ENCODE results near the gene ACOT9. TPM values are rescaled to one million over a fixed set of nuclear protein-coding genes. Genes with fewer than 3 reads are reported as not detected.

Gene ACOT9
- total RNA-seq, 4 donors from 2014 or later = 48.7 to 70.7 (median 57.7) TPM

- WGBS, 2 donors (ENCODE audit: low coverage in 1 of 2) = 80 to 88% methylated on average over 1 of the region's 1 CpG
- ATAC-seq = no peak
- TF ChIP-seq, protein P1, sequence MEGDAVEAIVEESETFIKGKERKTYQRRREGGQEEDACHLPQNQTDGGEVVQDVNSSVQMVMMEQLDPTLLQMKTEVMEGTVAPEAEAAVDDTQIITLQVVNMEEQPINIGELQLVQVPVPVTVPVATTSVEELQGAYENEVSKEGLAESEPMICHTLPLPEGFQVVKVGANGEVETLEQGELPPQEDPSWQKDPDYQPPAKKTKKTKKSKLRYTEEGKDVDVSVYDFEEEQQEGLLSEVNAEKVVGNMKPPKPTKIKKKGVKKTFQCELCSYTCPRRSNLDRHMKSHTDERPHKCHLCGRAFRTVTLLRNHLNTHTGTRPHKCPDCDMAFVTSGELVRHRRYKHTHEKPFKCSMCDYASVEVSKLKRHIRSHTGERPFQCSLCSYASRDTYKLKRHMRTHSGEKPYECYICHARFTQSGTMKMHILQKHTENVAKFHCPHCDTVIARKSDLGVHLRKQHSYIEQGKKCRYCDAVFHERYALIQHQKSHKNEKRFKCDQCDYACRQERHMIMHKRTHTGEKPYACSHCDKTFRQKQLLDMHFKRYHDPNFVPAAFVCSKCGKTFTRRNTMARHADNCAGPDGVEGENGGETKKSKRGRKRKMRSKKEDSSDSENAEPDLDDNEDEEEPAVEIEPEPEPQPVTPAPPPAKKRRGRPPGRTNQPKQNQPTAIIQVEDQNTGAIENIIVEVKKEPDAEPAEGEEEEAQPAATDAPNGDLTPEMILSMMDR (IDR thresholded peaks at IDR 0.05) = no peak
- TF ChIP-seq EP300 (IDR thresholded peaks at IDR 0.05) = no peak
- TF ChIP-seq POLR2AphosphoS5 (IDR thresholded peaks at IDR 0.05) = no peak
- no peak for TF ChIP-seq POLR2A (IDR thresholded peaks at IDR 0.05)
These were observed 72.5 kb downstream of the ACOT9 start for GRCh38 chrX:23670528-23670927.

DNA sequence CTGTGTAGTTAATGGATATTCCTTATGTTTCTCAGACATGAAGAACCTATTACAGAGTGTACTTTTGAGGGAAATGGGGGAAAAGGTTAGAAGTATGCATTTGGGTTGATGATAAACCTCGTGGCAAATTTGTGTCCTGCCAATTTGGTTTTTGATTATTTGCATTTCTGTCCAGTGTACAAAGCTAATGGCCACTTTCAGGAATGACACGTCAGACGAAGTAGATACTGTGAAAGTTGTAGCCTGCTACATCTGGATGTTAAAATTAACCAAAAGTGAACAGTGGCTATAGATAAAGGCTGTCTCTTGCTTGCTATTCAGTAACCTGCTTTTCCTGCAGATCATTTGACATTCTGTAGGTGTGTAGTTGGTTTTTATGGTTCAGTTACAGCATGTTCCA, 74.7 kb downstream of the ACOT9 start:
- Histone ChIP-seq H3K9me3 (no peaks in the 10 kb centered on the region), H3K27ac (peak overlapping the region in 3 of 4 donors; percentile 81 to 88 (median 81)), H3K4me1 (peaks cover 0 to 23% (median 0%) of the 10 kb centered on the region in 3 donors), H3K36me3 (peaks cover 0 to 7% of the 10 kb centered on the region in 2 donors), H3K27me3 (no peaks in the 10 kb centered on the region), H3K4me3 (peak overlapping the region; percentile 66 to 67)
- 0 to 37% methylated on average over 3 of the region's 3 CpGs for WGBS, 2 donors (ENCODE audit: low coverage in 1 of 2)
- ATAC-seq = no peak
- TF ChIP-seq EP300 (IDR thresholded peaks at IDR 0.05) (no peak), POLR2AphosphoS5 (IDR thresholded peaks at IDR 0.05) (no peak), POLR2A (IDR thresholded peaks at IDR 0.05) (no peak)
- TF ChIP-seq, protein P1 (IDR thresholded peaks at IDR 0.05) = no peak

More at GRCh38 chrX:23670528-23670927, 72.5 kb downstream of the ACOT9 start:
- Histone ChIP-seq H3K27me3 (no peaks in the 10 kb centered on the region), H3K4me3 (no peak overlapping the region), H3K36me3 (peaks cover 0 to 8% of the 10 kb centered on the region in 2 donors), H3K27ac (no peak overlapping the region), H3K4me1 (peaks cover 0 to 23% (median 0%) of the 10 kb centered on the region in 3 donors), H3K9me3 (no peaks in the 10 kb centered on the region)

DNA sequence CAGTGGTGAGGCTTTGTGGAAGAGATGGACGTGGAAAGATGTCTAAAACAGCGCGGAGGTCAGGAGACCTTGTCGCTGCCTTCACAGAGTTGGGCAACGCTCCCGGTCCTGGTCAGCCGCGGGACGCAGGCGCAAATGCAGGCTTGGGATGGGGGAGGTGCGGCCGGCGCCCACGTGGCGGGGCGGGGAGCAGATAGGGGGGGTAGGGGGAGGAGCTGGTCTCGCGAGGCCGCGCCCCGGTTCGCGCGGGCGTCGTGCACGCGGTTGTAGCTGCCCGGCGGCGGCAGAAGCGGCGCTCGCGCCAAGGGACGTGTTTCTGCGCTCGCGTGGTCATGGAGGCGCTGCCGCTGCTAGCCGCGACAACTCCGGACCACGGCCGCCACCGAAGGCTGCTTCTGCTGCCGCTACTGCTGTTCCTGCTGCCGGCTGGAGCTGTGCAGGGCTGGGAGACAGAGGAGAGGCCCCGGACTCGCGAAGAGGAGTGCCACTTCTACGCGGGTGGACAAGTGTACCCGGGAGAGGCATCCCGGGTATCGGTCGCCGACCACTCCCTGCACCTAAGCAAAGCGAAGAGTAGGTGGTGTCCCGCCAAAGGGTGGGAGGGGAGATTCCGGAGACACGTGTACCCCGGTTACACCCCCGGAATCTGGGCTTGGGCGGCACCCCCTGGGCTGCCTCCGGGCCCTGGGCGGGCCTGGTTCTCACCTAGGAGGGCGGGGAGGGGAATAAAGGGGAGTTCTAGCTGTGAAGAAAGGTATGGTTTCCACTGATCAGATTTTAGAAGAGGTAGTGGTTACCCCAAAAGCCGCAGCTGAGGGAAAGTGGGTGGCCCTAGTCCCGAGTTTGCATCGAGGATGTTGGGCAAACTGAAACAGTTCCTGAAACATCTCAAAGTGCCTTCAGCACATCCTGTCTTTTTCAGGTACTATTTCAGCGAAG, 75.6 kb downstream of the ACOT9 start, which contains the start of gene PRDX4:
Gene PRDX4 (plus strand): TSS at position 255 of the 939 bp plus-strand sequence. CDS start 78 bp downstream, at position 333.
- TF ChIP-seq POLR2AphosphoS5 (IDR thresholded peaks at IDR 0.05) (peak; percentile 49), POLR2A (IDR thresholded peaks at IDR 0.05) (peak; percentile 36 to 48)
- TF ChIP-seq, protein P1 (IDR thresholded peaks at IDR 0.05) = no peak
- peaks cover 0 to 23% (median 0%) of the 10 kb centered on the region in 3 donors for H3K4me1 ChIP-seq
- no peaks in the 10 kb centered on the region for H3K9me3 ChIP-seq
- H3K36me3 ChIP-seq = peaks cover 0 to 7% of the 10 kb centered on the region in 2 donors
- ATAC-seq = peak; percentile 96
- no peaks in the 10 kb centered on the region for H3K27me3 ChIP-seq
- H3K4me3 ChIP-seq = peak within 1 kb of the TSS; percentile 66 to 67
- peak within 1 kb of the TSS; percentile 55 to 88 (median 81) for H3K27ac ChIP-seq
- 0 to 12% methylated on average over 4 to 11 of the region's 73 CpGs for WGBS, 2 donors (ENCODE audit: low coverage in 1 of 2)

DNA sequence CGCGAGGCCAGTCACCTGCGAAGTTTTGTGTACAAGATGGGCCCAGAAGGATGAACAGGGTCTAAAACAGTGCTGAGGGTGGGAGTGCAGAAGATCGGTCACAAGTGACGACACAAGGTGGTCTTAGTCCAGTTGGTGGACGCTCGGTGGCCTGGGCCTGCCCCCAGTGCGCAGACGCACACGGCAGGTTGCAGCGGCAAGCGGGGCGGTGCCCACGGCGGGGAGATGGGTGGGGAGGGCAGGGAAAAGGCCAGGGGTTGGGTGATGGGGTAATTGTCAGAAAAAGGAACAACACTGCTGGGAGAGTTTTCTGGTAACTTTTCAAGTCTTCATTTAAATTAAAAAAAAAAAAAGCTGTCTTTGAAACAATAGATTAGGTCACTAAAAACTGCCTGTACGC, 76.8 kb downstream of the ACOT9 start:
- 33 to 82% methylated on average over 1 to 11 of the region's 16 CpGs for WGBS, 2 donors (ENCODE audit: low coverage in 1 of 2)
- Histone ChIP-seq H3K27me3 (no peaks in the 10 kb centered on the region), H3K36me3 (no peaks in the 10 kb centered on the region), H3K4me1 (peaks cover 0 to 23% (median 0%) of the 10 kb centered on the region in 3 donors), H3K4me3 (no peak overlapping the region), H3K27ac (peak overlapping the region in 2 of 4 donors; percentile 81), H3K9me3 (no peaks in the 10 kb centered on the region)
- ATAC-seq = no peak
- TF ChIP-seq EP300 (IDR thresholded peaks at IDR 0.05) (no peak), POLR2A (IDR thresholded peaks at IDR 0.05) (no peak), POLR2AphosphoS5 (IDR thresholded peaks at IDR 0.05) (no peak)
- TF ChIP-seq, protein P1 (IDR thresholded peaks at IDR 0.05) = no peak

Measured in gastroesophageal sphincter (tissue), 4 donors.